ENCODE data around the gene OPN1MW. TPM values are rescaled to one million over a fixed set of nuclear protein-coding genes. Genes with fewer than 3 reads are reported as not detected.

OPN1MW gene
- total and polyA plus RNA-seq, 2 of the 8 experiments (the other 6 are each of a cell fraction or from before 2014, with no cell fraction given) = not detected

- H3K36me3 ChIP-seq (ENCODE audit: control insufficient read depth in 2 of 4, insufficient read depth in 4 of 4, low read length in 3 of 4) = no peaks in the 10 kb centered on the region
- H2AFZ ChIP-seq (ENCODE audit: low read length) = no peak overlapping the region
- no peak for DNase-seq (ENCODE audit: low read depth in 1 of 2, low spot score in 2 of 2)
- H2BK15ac ChIP-seq (ENCODE audit: low read length) = no peak overlapping the region
- no peak overlapping the region for H2BK20ac ChIP-seq (ENCODE audit: low read length)
- no peaks in the 10 kb centered on the region for H3K9me3 ChIP-seq (ENCODE audit: insufficient read depth in 2 of 2, low read depth in 1 of 2, low read length in 1 of 2)
- H3K4me2 ChIP-seq (ENCODE audit: insufficient read depth in 1 of 2, low read depth in 2 of 2, low read length in 2 of 2) = no peak overlapping the region
- ChIA-PET POLR2A (ENCODE audit: partially characterized antibody) (no interaction called here), CTCF (ENCODE audit: partially characterized antibody) (interaction anchor here (1.3 kb wide), 1 partner anchor 10 kb away, joined by 4 read pairs; no protein-coding TSS in a partner anchor)
- H4K91ac ChIP-seq (replicated peaks; ENCODE audit: insufficient read length, low read length) = no peak overlapping the region
- no peak overlapping the region for H3K9ac ChIP-seq (replicated peaks in 1 of 4; ENCODE audit: extremely low read depth in 1 of 4, low read depth in 3 of 4, low read length in 3 of 4)
- H2AK5ac ChIP-seq (ENCODE audit: low read depth, low read length) = no peak overlapping the region
- no peaks in the 10 kb centered on the region for H3K79me1 ChIP-seq (ENCODE audit: low read depth, low read length)
- 93% methylated on average over 7 of the region's 7 CpGs; no CpG with 5 or more reads in 1 of the 2 experiments for WGBS, 2 experiments (ENCODE audit: extremely low coverage in 1 of 2, insufficient coverage in 1 of 2, insufficient read length in 1 of 2, insufficient replicate concordance in 2 of 2, low coverage in 1 of 2, low lambda C conversion rate in 2 of 2, missing lambda C conversion rate in 1 of 2)
- H3K4me3 ChIP-seq (ENCODE audit: extremely low read depth in 1 of 4, insufficient read depth in 2 of 4, low read depth in 3 of 4, low read length in 4 of 4) = no peak overlapping the region
- no peak overlapping the region for H2BK12ac ChIP-seq (ENCODE audit: low read depth, low read length)
- no peak overlapping the region for H2BK120ac ChIP-seq (replicated peaks; ENCODE audit: low read depth, low read length)
- H3K23me2 ChIP-seq (ENCODE audit: low read depth, low read length) = no peaks in the 10 kb centered on the region
- no peak for FAIRE-seq
- no peak overlapping the region for H3K56ac ChIP-seq (replicated peaks; ENCODE audit: insufficient read length, low read depth, low read length)
- H4K20me1 ChIP-seq (replicated peaks in 1 of 2; ENCODE audit: control insufficient read depth in 1 of 2, insufficient read depth in 2 of 2, low read length in 2 of 2) = no peaks in the 10 kb centered on the region
- H3K18ac ChIP-seq (ENCODE audit: extremely low read depth, low read length) = no peak overlapping the region
- no peak overlapping the region for H4K5ac ChIP-seq (ENCODE audit: insufficient read length, low read depth, low read length)
- H4K8ac ChIP-seq (ENCODE audit: extremely low read depth, insufficient read depth, low read length) = no peak overlapping the region
- peaks cover 0 to 1% (median 0%) of the 10 kb centered on the region in 4 experiments; a peak in 1 of 7 replicates for H3K27me3 ChIP-seq (replicated peaks in 1 of 4; ENCODE audit: control insufficient read depth in 3 of 4, extremely low read depth in 1 of 4, insufficient read depth in 3 of 4, low read length in 3 of 4)
- no peak overlapping the region for H3K27ac ChIP-seq (ENCODE audit: low read depth, low read length)
- H2BK5ac ChIP-seq (ENCODE audit: low read depth, low read length) = no peak overlapping the region
- no peak overlapping the region for H3K4ac ChIP-seq (replicated peaks; ENCODE audit: insufficient read length, low read depth, low read length)
- H3K4me1 ChIP-seq (replicated peaks in 1 of 4; ENCODE audit: control insufficient read depth in 3 of 4, insufficient read depth in 4 of 4, low read length in 3 of 4) = no peaks in the 10 kb centered on the region
- H3K79me2 ChIP-seq (ENCODE audit: control insufficient read depth in 1 of 2, insufficient read depth in 2 of 2, low read length in 2 of 2) = no peaks in the 10 kb centered on the region
- no peak overlapping the region for H3K23ac ChIP-seq (ENCODE audit: insufficient read length)
- no peak overlapping the region for H3K14ac ChIP-seq (ENCODE audit: insufficient read length)
- TF ChIP-seq NANOG (IDR thresholded peaks at IDR 0.05; ENCODE audit: insufficient read depth, low read depth, low read length, poor library complexity, severe bottlenecking) (no peak), FOSL1 (IDR thresholded peaks at IDR 0.05; ENCODE audit: insufficient read depth, low read depth, low read length) (no peak), CBX8 (IDR thresholded peaks at IDR 0.05; ENCODE audit: borderline replicate concordance, low read depth, low read length) (no peak), SIX5 (IDR thresholded peaks at IDR 0.05; ENCODE audit: low read depth, low read length) (no peak), GABPA (IDR thresholded peaks at IDR 0.05; ENCODE audit: borderline replicate concordance, insufficient read depth, low read length) (no peak), EZH2 (IDR thresholded peaks at IDR 0.05; ENCODE audit: low read depth, low read length, severe bottlenecking) (no peak), USF2 (IDR thresholded peaks at IDR 0.05; ENCODE audit: low read length) (no peak), CREB1 (IDR thresholded peaks at IDR 0.05) (no peak), E2F6 (IDR thresholded peaks at IDR 0.05) (no peak), HDAC6 (IDR thresholded peaks at IDR 0.05; ENCODE audit: low read depth, low read length) (no peak), ZNF274 (IDR thresholded peaks at IDR 0.05; ENCODE audit: borderline replicate concordance, extremely low read depth, low read length) (no peak)
Measured at GRCh38 chrX:154135458-154136229, 46.8 kb upstream of the OPN1MW start.

All from H1 (cell line).